T-cell (primary cell): Measurements from ENCODE around the gene LRRC55. TPM values are rescaled to one million over a fixed set of nuclear protein-coding genes. Genes with fewer than 3 reads are reported as not detected.

ENCODE experiments used
- ATAC-seq, 4 experiments: fragments of 200-7000 bp in 3 of 4; fragments of 150-1000 bp in 1 of 4; cut with Tn5 transposase; replicated peaks in 1 of 4; 1 replicate in 3 of 4; 2 replicates in 1 of 4; pipeline ENCODE4 v1.10.0; 2021; ENCODE audit warnings: moderate library complexity in 3 of 4, mild to moderate bottlenecking in 2 of 4, moderate number of reproducible peaks in 1 of 4
- CTCF ChIA-PET, 2 donors: fragments of 300-600 bp; sonication (Branson Sonifier 250); formaldehyde crosslinking; loops; one replicate each; lab custom pipeline; 2022; ENCODE audit warnings: antibody characterized with exemption in 2 of 2; lab: Charles Lee
- POLR2A ChIA-PET, 2 donors: fragments of 300-600 bp; sonication (Branson Sonifier 250); formaldehyde crosslinking; loops; one replicate each; lab custom pipeline; 2022; ENCODE audit warnings: antibody characterized with exemption in 2 of 2; lab: Charles Lee
- DNase-seq, 35 experiments: peaks; one replicate each; pipeline versions ENCODE4 v3.0.0 to v3.0.0-alpha.2; 2013 to 2023
- H3K27ac ChIP-seq: one replicate; pipeline ENCODE4 v1.5.1; 2013; ENCODE audit warnings: low read length
- H3K27me3 ChIP-seq, 2 experiments: replicated peaks in 1 of 2; 1 replicate in 1 of 2; 2 replicates in 1 of 2; pipeline versions ENCODE4 v1.6.1 to v1.7.0; 2013; ENCODE audit warnings: low read length in 1 of 2, mixed read lengths in 1 of 2; ENCODE audit not compliant: control insufficient read depth in 2 of 2, insufficient read depth in 2 of 2; ENCODE audit errors: extremely low read depth in 1 of 2
- H3K36me3 ChIP-seq, 2 donors: 1 replicate in 1 of 2; 2 replicates in 1 of 2; pipeline versions ENCODE4 v1.6.1 to v1.7.0; 2013; ENCODE audit warnings: low read length in 1 of 2; ENCODE audit not compliant: control insufficient read depth in 2 of 2, insufficient read depth in 1 of 2; ENCODE audit errors: extremely low read depth in 1 of 2
- H3K4me1 ChIP-seq, 2 experiments: 1 replicate in 1 of 2; 2 replicates in 1 of 2; pipeline versions ENCODE4 v1.6.1 to v1.7.0; 2013; ENCODE audit warnings: low read length in 2 of 2, mixed read lengths in 1 of 2; ENCODE audit not compliant: insufficient read depth in 2 of 2, control insufficient read depth in 1 of 2; ENCODE audit errors: extremely low read depth in 1 of 2
- H3K4me3 ChIP-seq, 2 donors: 1 replicate in 1 of 2; 2 replicates in 1 of 2; pipeline versions ENCODE4 v1.5.1 to v1.7.0; 2013; ENCODE audit warnings: mild to moderate bottlenecking in 2 of 2, low read length in 1 of 2, moderate library complexity in 1 of 2; ENCODE audit not compliant: control insufficient read depth in 1 of 2; ENCODE audit errors: extremely low read depth in 1 of 2
- H3K9me3 ChIP-seq: 2 replicates; pipeline ENCODE4 v1.7.0; 2013
- H3K27ac Mint-ChIP-seq, 2 donors: one replicate each; pipeline ENCODE4 v1.8.0; 2020 to 2021; ENCODE audit warnings: mild to moderate bottlenecking in 2 of 2, mixed read lengths in 2 of 2
- H3K27me3 Mint-ChIP-seq, 2 donors: one replicate each; pipeline ENCODE4 v1.8.0; 2021 to 2022; ENCODE audit warnings: mixed read lengths in 2 of 2
- H3K36me3 Mint-ChIP-seq: one replicate; pipeline ENCODE4 v1.8.0; 2021; ENCODE audit warnings: mixed read lengths
- H3K4me1 Mint-ChIP-seq, 3 donors: one replicate each; pipeline ENCODE4 v1.8.0; 2020 to 2022; ENCODE audit warnings: mixed read lengths in 3 of 3, mild to moderate bottlenecking in 1 of 3
- H3K4me3 Mint-ChIP-seq, 3 donors: one replicate each; pipeline ENCODE4 v1.8.0; 2020 to 2022; ENCODE audit warnings: mild to moderate bottlenecking in 3 of 3, mixed read lengths in 3 of 3, moderate library complexity in 3 of 3
- H3K9me3 Mint-ChIP-seq, 3 donors: one replicate each; pipeline ENCODE4 v1.8.0; 2020 to 2022; ENCODE audit warnings: mixed read lengths in 3 of 3
- WGBS: methylation state at CpG from one replicate; pipeline ENCODE4 v1.1.5; 2013; ENCODE audit warnings: missing lambda C conversion rate; ENCODE audit not compliant: insufficient coverage; 5-methylcytosine and 5-hydroxymethylcytosine counted together
- total RNA-seq, 35 experiments: library from RNA in 6 of 35; stranded (reverse) in 6 of 35; fragments of 120-200 nt in 1 of 35; gene quantifications; one replicate each; pipeline versions ENCODE4 v1.2.1 to v1.2.4 and lab custom pipeline; 2013 to 2026

The LRRC55 gene
- total RNA-seq, 5 donors from 2014 or later (not counting 1 experiment from before 2014, with no cell fraction given), result not detected

GRCh38 chr11:57213342-57214097 is 31.8 kb downstream of the LRRC55 start:
- Histone ChIP-seq H3K4me3 (no peak overlapping the region), H3K36me3 (no peaks in the 10 kb centered on the region), H3K27me3 (peaks cover 0 to 16% of the 10 kb centered on the region in 2 experiments), H3K27ac (no peak overlapping the region), H3K4me1 (no peaks in the 10 kb centered on the region), H3K9me3 (no peaks in the 10 kb centered on the region)
- DNase-seq (no peak), ATAC-seq (no peak)
- WGBS, result 27% methylated on average over 6 of the region's 9 CpGs
- POLR2A ChIA-PET, result no interaction called here
- Mint-ChIP-seq H3K4me1 (no peaks in the 10 kb centered on the region), H3K36me3 (no peaks in the 10 kb centered on the region), H3K4me3 (no peak overlapping the region), H3K27me3 (peaks cover 10 to 18% of the 10 kb centered on the region in 2 donors), H3K27ac (no peak overlapping the region), H3K9me3 (no peaks in the 10 kb centered on the region)
- CTCF ChIA-PET, result no interaction called here

DNA sequence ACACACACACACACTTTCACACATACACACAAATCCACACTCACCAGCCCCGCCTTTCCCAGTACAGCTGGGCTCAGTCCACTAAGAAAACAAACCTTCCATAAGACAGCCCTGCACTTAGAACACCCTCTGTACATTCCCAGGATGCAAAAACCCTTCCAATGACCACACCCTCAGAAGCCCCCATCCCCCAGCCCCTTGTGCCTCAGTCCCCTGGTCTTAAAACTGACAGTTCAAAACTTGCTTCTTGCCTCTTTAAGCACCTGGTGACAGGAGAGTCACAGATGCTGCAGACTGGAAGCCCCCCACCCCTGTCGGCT is 32.3 kb downstream of the LRRC55 start:
- ATAC-seq, result no peak
- Histone ChIP-seq H3K4me1 (no peaks in the 10 kb centered on the region), H3K9me3 (no peaks in the 10 kb centered on the region), H3K27ac (no peak overlapping the region), H3K27me3 (peaks cover 0 to 16% of the 10 kb centered on the region in 2 experiments), H3K4me3 (no peak overlapping the region), H3K36me3 (no peaks in the 10 kb centered on the region)
- no peak overlapping the region for H3K4me3 Mint-ChIP-seq
- H3K27ac Mint-ChIP-seq, result no peak overlapping the region
- H3K27me3 Mint-ChIP-seq, result peaks cover 10 to 15% of the 10 kb centered on the region in 2 donors
- no peaks in the 10 kb centered on the region for H3K36me3 Mint-ChIP-seq
- H3K4me1 Mint-ChIP-seq, result no peaks in the 10 kb centered on the region
- CTCF ChIA-PET, result no interaction called here
- POLR2A ChIA-PET, result no interaction called here
- no peaks in the 10 kb centered on the region for H3K9me3 Mint-ChIP-seq
- WGBS, result 38% methylated on average over 1 of the region's 2 CpGs
- no peak for DNase-seq

- Mint-ChIP-seq H3K27ac (no peak overlapping the region), H3K9me3 (no peaks in the 10 kb centered on the region), H3K4me3 (no peak overlapping the region), H3K27me3 (peaks cover 11 to 13% of the 10 kb centered on the region in 2 donors), H3K36me3 (no peaks in the 10 kb centered on the region), H3K4me1 (no peaks in the 10 kb centered on the region)
- no CpG with 5 or more reads among the region's 3 CpGs for WGBS
- Histone ChIP-seq H3K4me3 (no peak overlapping the region), H3K9me3 (no peaks in the 10 kb centered on the region), H3K36me3 (no peaks in the 10 kb centered on the region), H3K4me1 (no peaks in the 10 kb centered on the region), H3K27ac (no peak overlapping the region), H3K27me3 (peaks cover 0 to 20% of the 10 kb centered on the region in 2 experiments)
- DNase-seq (no peak), ATAC-seq (no peak)
- ChIA-PET CTCF (no interaction called here), POLR2A (no interaction called here)
Measured at GRCh38 chr11:57214494-57214893, 32.7 kb downstream of the LRRC55 start.

- H3K27me3 ChIP-seq, result peaks cover 0 to 14% of the 10 kb centered on the region in 2 experiments
- no CpG with 5 or more reads among the region's 4 CpGs for WGBS
- POLR2A ChIA-PET, result no interaction called here
- CTCF ChIA-PET, result no interaction called here
- H3K27me3 Mint-ChIP-seq, result peaks cover 11 to 17% of the 10 kb centered on the region in 2 donors
- no peak overlapping the region for H3K27ac Mint-ChIP-seq
- H3K4me1 Mint-ChIP-seq, result no peaks in the 10 kb centered on the region
- no peak overlapping the region for H3K4me3 ChIP-seq
- no peak overlapping the region for H3K4me3 Mint-ChIP-seq
- no peaks in the 10 kb centered on the region for H3K36me3 Mint-ChIP-seq
- H3K36me3 ChIP-seq, result no peaks in the 10 kb centered on the region
- H3K27ac ChIP-seq, result no peak overlapping the region
- H3K4me1 ChIP-seq, result no peaks in the 10 kb centered on the region
- H3K9me3 ChIP-seq, result no peaks in the 10 kb centered on the region
- DNase-seq (no peak), ATAC-seq (no peak)
- H3K9me3 Mint-ChIP-seq, result no peaks in the 10 kb centered on the region
Measured at GRCh38 chr11:57216463-57216862, 34.7 kb downstream of the LRRC55 start.

DNA sequence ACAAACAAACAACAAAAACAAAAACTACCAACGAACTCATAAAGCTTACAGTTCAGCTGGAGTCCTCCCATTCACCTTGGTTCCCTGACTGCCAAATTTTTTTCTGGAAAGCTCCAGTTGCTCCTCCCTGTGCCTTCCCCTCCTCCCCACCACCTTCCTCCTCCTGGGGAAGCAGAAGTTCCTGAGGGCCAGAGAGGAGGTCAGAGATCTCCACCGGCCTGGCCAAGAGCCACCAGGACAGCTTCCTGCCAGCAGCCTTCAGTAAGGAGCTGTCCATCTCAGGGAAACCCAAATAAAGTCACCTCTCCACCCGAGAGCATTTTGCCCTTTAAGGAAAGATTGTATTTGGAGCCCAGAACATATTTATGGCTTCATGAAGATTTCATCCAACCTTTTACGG is 35.3 kb downstream of the LRRC55 start:
- Histone ChIP-seq H3K27me3 (peaks cover 0 to 14% of the 10 kb centered on the region in 2 experiments), H3K36me3 (no peaks in the 10 kb centered on the region), H3K9me3 (no peaks in the 10 kb centered on the region), H3K27ac (no peak overlapping the region), H3K4me1 (no peaks in the 10 kb centered on the region), H3K4me3 (no peak overlapping the region)
- ATAC-seq (no peak), DNase-seq (no peak)
- H3K27me3 Mint-ChIP-seq, result peaks cover 10 to 17% of the 10 kb centered on the region in 2 donors
- ChIA-PET POLR2A (no interaction called here), CTCF (no interaction called here)
- WGBS, result 57% methylated on average over 3 of the region's 4 CpGs
- H3K27ac Mint-ChIP-seq, result no peak overlapping the region
- no peaks in the 10 kb centered on the region for H3K4me1 Mint-ChIP-seq
- H3K36me3 Mint-ChIP-seq, result no peaks in the 10 kb centered on the region
- no peak overlapping the region for H3K4me3 Mint-ChIP-seq
- no peaks in the 10 kb centered on the region for H3K9me3 Mint-ChIP-seq

- Histone ChIP-seq H3K36me3 (no peaks in the 10 kb centered on the region), H3K27me3 (peaks cover 0 to 13% of the 10 kb centered on the region in 2 experiments), H3K4me3 (no peak overlapping the region), H3K9me3 (no peaks in the 10 kb centered on the region), H3K4me1 (no peaks in the 10 kb centered on the region), H3K27ac (no peak overlapping the region)
- H3K4me1 Mint-ChIP-seq, result no peaks in the 10 kb centered on the region
- ATAC-seq (no peak), DNase-seq (no peak)
- H3K27me3 Mint-ChIP-seq, result peaks cover 10 to 17% of the 10 kb centered on the region in 2 donors
- no peak overlapping the region for H3K4me3 Mint-ChIP-seq
- CTCF ChIA-PET, result no interaction called here
- H3K9me3 Mint-ChIP-seq, result no peaks in the 10 kb centered on the region
- no peak overlapping the region for H3K27ac Mint-ChIP-seq
- POLR2A ChIA-PET, result no interaction called here
- no peaks in the 10 kb centered on the region for H3K36me3 Mint-ChIP-seq
- WGBS, result 60% methylated on average over 5 of the region's 6 CpGs
Measured at GRCh38 chr11:57219021-57219627, 37.4 kb downstream of the LRRC55 start.
